Activated naive CD4-positive, alpha-beta T cell treated with anti-CD3 and anti-CD28 coated beads for 36 hours (primary cell): ENCODE results near the gene FBXL17. TPM values are rescaled to one million over a fixed set of nuclear protein-coding genes. Genes with fewer than 3 reads are reported as not detected.

Experiments
- CTCF ChIA-PET: fragments of 350-600 bp; sonication (Branson Sonifier 250); formaldehyde crosslinking; loops from one replicate; lab custom pipeline; 2021; ENCODE audit warnings: antibody characterized with exemption; lab: Charles Lee
- DNase-seq: peaks from one replicate; pipeline ENCODE4 v3.0.0-alpha.2; 2020
- H3K27ac Mint-ChIP-seq: one replicate; pipeline ENCODE4 v1.8.0; 2021; ENCODE audit warnings: mild to moderate bottlenecking, mixed read lengths
- H3K27me3 Mint-ChIP-seq: one replicate; pipeline ENCODE4 v1.8.0; 2021; ENCODE audit warnings: low read depth, mixed read lengths
- H3K36me3 Mint-ChIP-seq: one replicate; pipeline ENCODE4 v1.8.0; 2021; ENCODE audit warnings: low read depth, mixed read lengths
- H3K4me1 Mint-ChIP-seq: one replicate; pipeline ENCODE4 v1.8.0; 2021; ENCODE audit warnings: low read depth, mixed read lengths
- H3K4me3 Mint-ChIP-seq: one replicate; pipeline ENCODE4 v1.8.0; 2021; ENCODE audit warnings: mild to moderate bottlenecking, moderate library complexity, mixed read lengths
- H3K9me3 Mint-ChIP-seq: one replicate; pipeline ENCODE4 v1.8.0; 2021; ENCODE audit warnings: mixed read lengths
- intact Hi-C: fragments of 100-400 bp; cut with micrococcal nuclease; formaldehyde crosslinking; loops from one replicate; pipeline ENCODE4 v1.15.1; 2023
- total RNA-seq, 2 experiments: library from RNA; stranded (reverse); gene quantifications; one replicate each; pipeline ENCODE4 v1.2.3, GENCODE V29; 2021

Gene FBXL17
- total RNA-seq, 2 experiments from 2014 or later, result 3.5 to 4.3 TPM

DNA sequence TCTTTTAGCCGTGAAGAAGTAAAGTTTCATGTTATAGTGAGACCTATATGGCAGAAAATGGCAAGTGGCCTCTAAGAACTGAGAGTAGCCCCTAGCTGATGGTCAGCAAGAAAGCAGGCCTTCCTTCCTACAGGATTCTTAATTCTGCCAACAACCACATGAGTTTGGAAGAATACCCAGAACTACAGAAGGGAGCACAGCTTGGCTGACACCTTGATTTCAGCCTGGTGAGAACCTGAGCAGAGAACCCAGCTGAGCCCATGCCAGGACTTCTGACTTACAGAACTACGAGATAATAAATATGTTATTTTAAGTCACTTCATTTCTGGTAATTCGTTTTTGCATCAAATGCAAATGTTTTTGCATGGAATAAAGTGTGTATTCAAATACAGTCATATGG lies 5.9 kb upstream of the FBXL17 start:
- no peak for DNase-seq
- no peak overlapping the region for H3K4me3 Mint-ChIP-seq
- H3K9me3 Mint-ChIP-seq, result no peaks in the 10 kb centered on the region
- intact Hi-C loops, result no loop called here
- peaks cover 18% of the 10 kb centered on the region for H3K4me1 Mint-ChIP-seq
- no peaks in the 10 kb centered on the region for H3K27me3 Mint-ChIP-seq
- CTCF ChIA-PET, result no interaction called here
- no peak overlapping the region for H3K27ac Mint-ChIP-seq
- H3K36me3 Mint-ChIP-seq, result peaks cover 1% of the 10 kb centered on the region

DNA sequence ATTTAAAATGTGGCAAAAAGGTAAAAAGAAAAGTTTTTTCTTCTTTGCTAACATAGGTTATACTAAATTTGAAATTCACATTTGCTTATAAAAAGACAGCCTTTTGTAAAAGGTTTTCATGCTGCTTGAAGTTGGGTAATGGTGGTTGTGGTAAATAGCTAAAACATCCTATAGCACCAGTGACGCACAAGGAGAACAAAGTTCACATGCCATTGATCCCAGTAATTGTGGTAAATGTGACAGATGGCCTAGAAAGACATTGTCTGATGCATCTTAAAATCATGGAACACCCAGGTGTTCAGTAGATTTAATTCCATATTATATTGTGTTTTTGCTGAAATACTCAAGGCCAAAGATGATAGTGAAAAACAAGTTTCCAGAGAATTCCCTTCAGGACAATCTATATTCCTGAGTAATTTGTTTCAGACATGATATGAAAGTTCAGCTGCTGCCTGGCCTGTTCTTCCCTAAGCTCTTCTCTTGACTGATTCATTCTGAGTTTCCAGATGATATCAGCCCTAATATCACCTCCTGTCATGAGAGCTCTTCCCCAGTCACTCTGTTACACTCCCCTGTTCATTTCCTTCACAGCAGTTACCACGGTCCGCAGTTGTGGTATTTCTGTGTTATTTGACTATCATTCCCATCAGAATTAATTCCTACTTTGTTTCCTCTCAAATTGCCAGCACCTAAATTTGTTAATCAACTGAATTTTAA lies 4.6 kb upstream of the FBXL17 start:
- H3K27me3 Mint-ChIP-seq, result no peaks in the 10 kb centered on the region
- peaks cover 19% of the 10 kb centered on the region for H3K4me1 Mint-ChIP-seq
- H3K27ac Mint-ChIP-seq, result no peak overlapping the region
- CTCF ChIA-PET, result no interaction called here
- DNase-seq, result no peak
- no peak overlapping the region for H3K4me3 Mint-ChIP-seq
- H3K9me3 Mint-ChIP-seq, result no peaks in the 10 kb centered on the region
- peaks cover 4% of the 10 kb centered on the region for H3K36me3 Mint-ChIP-seq
- intact Hi-C loops, result no loop called here

DNA sequence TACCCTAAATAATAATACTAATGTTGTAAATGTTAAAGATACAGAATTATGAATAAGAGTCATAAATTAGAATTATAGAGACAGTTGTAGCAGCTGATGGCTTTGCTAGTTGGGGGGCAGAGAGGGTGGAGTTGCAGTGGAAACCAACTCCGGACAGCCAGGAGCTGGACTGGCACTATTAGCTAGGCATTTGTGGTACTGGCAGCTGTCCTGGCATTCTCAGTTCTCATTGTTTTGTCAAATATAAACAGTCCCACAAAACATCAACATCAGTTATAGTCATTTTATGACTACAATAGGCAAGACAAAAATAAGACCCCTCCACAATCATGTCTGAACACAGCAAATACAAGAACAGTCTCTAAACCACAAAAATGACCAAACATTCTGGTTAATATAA lies 2.8 kb upstream of the FBXL17 start:
- CTCF ChIA-PET, result interaction anchor here (0.6 to 0.8 kb wide), 2 partner anchors 125 to 343 kb away, joined by 3 read pairs; no protein-coding TSS in a partner anchor
- DNase-seq, result no peak
- H3K4me1 Mint-ChIP-seq, result peaks cover 21% of the 10 kb centered on the region
- intact Hi-C loops, result loop anchor here (5.0 kb wide), 4 partner anchors 427 to 1468 kb away; partner anchors contain the start of gene EFNA5
- H3K27ac Mint-ChIP-seq, result no peak overlapping the region
- peaks cover 4% of the 10 kb centered on the region for H3K36me3 Mint-ChIP-seq
- no peaks in the 10 kb centered on the region for H3K27me3 Mint-ChIP-seq
- H3K9me3 Mint-ChIP-seq, result no peaks in the 10 kb centered on the region
- H3K4me3 Mint-ChIP-seq, result no peak overlapping the region

DNA sequence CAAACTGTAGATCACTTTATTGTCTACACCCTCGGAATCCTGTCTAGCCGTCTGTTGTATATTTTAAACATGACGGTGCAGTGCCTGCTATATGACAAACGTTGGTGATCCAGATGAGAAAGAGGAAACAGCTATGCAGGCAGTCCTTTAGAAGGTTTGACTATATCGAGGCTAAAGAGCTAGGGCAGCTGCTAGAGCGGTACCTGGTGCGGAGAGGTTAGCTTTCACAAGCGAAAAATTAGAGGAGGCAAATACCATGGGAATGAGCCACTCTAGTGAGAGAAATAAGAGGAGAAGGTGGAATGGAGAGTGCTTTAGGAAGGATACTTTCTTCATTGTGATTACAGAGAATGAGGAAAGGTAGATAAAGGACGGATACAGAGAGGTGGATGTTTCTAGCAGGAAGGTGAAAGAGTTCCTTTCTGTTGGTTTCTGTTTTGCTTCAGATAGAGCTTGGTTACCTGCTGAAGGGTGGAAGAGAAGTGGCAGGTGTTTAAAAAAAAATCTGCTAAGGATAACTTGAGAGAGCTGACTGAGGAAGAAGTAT lies 959 bp upstream of the FBXL17 start:
- Mint-ChIP-seq H3K9me3 (peaks cover 6% of the 10 kb centered on the region), H3K27me3 (no peaks in the 10 kb centered on the region), H3K4me3 (peak overlapping the region; percentile 82), H3K4me1 (peaks cover 36% of the 10 kb centered on the region), H3K27ac (peak overlapping the region; percentile 95), H3K36me3 (peaks cover 9% of the 10 kb centered on the region)
- CTCF ChIA-PET, result interaction anchor here (0.6 to 1.2 kb wide), 2 partner anchors 38 to 112 kb away, joined by 3 to 4 read pairs; no protein-coding TSS in a partner anchor
- intact Hi-C loops, result loop anchor here (1.0 to 5.0 kb wide), 10 partner anchors 103 to 1469 kb away; partner anchors contain the start of genes EFNA5 and MAN2A1
- peak; percentile 13 for DNase-seq

DNA sequence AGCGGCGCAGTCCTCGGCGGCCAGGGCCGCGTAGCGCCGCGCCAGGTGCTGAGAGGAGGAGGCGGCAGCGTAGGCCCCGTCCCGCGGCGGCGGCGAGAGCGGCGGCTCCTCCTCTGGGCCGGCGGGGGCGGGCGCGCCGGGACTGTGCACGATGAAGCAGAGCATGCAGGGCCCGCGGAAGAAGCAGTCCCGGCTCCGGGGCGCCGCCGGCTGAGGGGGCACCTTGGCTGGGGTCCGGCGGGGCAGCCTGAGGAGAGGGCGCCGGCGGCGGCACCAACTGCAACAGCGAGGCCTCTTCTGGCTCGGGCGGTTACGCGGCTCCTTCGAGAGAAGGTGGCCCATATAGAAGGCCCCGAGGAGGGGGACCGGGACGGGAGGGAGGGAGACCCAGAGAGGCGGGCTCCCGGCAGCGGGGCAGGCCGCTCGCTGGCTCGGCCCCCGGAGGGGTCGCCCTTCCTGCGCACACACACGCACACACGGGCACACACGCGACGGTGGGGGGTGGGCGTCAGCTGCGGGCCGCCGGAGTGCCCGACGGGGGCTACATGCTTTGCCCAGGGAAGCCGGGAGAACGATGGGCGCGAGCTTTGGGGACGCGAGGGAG lies 446 bp downstream of the FBXL17 start:
- CTCF ChIA-PET, result no interaction called here
- Mint-ChIP-seq H3K4me3 (peak overlapping the region; percentile 82), H3K27me3 (no peaks in the 10 kb centered on the region), H3K4me1 (peaks cover 33% of the 10 kb centered on the region), H3K36me3 (peaks cover 15% of the 10 kb centered on the region), H3K9me3 (peaks cover 12% of the 10 kb centered on the region), H3K27ac (peak overlapping the region; percentile 85)
- intact Hi-C loops, result loop anchor here (2.0 to 5.0 kb wide), 5 partner anchors 424 to 1705 kb away; partner anchors contain the start of gene EFNA5
- peak; percentile 73 for DNase-seq

DNA sequence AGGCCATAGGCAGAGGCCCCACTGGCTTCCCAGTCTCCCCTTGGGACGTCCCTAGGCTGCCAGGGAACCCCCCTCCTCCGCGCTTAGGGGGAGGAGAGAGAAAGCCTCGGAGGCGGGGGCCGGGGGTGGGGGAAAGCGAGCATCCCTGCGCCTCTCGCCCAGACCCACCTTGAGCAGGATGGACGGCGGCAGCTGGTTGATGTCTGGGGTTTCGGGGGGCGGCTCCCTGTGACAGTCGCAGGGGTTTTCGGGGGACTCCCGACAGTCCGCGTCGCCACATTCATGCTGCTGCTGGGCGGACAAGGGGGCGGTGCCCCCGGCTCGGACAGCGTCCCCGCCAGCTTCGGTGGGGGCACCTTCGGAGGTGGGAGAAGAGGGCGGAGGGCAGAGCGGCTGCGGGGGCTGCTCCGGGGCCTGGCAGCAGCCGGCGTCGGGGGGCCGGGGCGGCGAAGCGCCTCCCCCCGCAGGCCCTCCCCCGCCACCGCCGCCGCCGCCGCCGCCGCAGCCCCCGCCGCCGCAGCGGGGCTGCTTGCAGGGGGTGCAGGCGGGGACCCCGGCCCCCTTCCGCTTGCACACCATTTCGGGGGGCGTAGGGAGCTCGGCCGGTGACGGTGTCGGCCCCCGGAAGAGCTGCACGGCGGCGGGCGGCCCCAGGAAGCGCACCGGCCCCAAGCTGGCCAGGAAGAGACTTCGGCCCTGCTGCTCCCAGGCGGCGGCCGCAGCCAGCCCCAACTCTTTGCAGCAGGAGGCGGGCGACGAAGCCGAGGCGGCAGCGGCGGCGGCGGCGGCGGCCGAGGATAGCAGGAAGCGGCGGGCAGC lies 1.2 kb downstream of the FBXL17 start:
- intact Hi-C loops, result loop anchor here (2.0 to 5.0 kb wide), 5 partner anchors 423 to 1706 kb away; partner anchors contain the start of gene EFNA5
- H3K9me3 Mint-ChIP-seq, result peaks cover 17% of the 10 kb centered on the region
- DNase-seq, result peak; percentile 78
- H3K27ac Mint-ChIP-seq, result peak overlapping the region; percentile 93
- CTCF ChIA-PET, result interaction anchor here (1.6 kb wide), 1 partner anchor 121 kb away, joined by 3 read pairs; no protein-coding TSS in a partner anchor
- peak overlapping the region; percentile 85 for H3K4me3 Mint-ChIP-seq
- peaks cover 33% of the 10 kb centered on the region for H3K4me1 Mint-ChIP-seq
- no peaks in the 10 kb centered on the region for H3K27me3 Mint-ChIP-seq
- H3K36me3 Mint-ChIP-seq, result peaks cover 17% of the 10 kb centered on the region

DNA sequence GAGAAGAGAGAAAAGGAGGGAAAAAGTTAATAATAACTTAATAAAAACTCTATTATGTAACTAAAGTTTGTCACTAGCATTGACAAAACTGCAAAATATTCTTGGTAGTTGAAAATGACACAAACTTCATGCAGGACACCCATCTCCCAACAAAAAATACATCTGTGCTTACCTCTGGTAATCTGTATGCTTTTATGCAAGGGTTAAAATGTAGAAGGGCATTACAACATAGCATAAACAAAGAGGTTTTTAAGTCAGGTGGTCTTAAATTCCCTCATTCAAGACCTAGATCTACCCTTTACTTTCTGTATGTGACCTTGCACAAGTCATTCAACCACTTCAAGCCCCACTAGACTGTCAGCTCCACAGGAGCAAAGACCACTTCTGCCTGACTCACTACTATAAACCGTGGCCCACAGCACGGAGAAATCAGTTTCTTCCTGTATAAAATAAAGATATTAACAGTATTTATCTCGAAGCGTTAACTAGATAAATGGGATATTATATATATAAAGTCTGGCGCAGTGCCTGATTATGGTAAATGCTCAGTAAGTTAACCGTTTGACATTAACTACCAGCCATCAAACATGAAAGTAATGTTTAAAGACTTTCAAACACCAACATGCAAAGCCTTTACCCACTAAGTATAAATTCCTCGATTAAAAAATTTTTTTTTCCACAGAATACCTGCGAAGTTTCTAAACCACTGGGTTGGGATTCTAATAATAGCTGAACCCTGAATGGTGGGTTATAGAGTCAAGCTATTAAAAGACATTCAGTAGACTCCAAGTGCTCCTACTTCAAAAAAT lies 2.0 kb downstream of the FBXL17 start:
- H3K27me3 Mint-ChIP-seq, result no peaks in the 10 kb centered on the region
- peak overlapping the region; percentile 93 for H3K27ac Mint-ChIP-seq
- intact Hi-C loops, result loop anchor here (1.0 to 5.0 kb wide), 6 partner anchors 10 to 1707 kb away; partner anchors contain the start of gene EFNA5
- peaks cover 29% of the 10 kb centered on the region for H3K4me1 Mint-ChIP-seq
- H3K9me3 Mint-ChIP-seq, result peaks cover 25% of the 10 kb centered on the region
- H3K4me3 Mint-ChIP-seq, result peak overlapping the region; percentile 85
- CTCF ChIA-PET, result interaction anchor here (1.6 kb wide), 1 partner anchor 121 kb away, joined by 3 read pairs; no protein-coding TSS in a partner anchor
- DNase-seq, result peak; percentile 13
- H3K36me3 Mint-ChIP-seq, result peaks cover 24% of the 10 kb centered on the region

DNA sequence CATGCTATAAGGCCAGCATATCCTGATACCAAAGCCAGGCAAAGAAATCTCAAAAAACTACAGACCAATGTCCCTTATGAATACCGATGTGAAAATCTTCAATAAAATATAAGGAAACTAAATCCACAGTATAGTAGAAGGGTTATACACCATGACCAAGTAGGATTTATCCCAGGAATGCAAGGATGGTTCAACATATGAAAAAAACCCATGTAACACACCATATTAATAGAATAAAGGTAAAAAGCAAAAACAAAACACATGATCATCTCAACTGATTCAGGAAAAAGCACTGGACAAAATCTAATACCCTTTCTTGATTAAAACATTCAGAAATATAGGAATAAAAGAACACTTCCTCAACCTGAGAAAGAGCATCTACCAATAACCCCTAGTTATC lies 6.1 kb downstream of the FBXL17 start:
- Mint-ChIP-seq H3K27ac (no peak overlapping the region), H3K9me3 (peaks cover 42% of the 10 kb centered on the region), H3K36me3 (peaks cover 38% of the 10 kb centered on the region), H3K27me3 (no peaks in the 10 kb centered on the region), H3K4me3 (no peak overlapping the region), H3K4me1 (peaks cover 25% of the 10 kb centered on the region)
- CTCF ChIA-PET, result interaction anchor here (1.1 kb wide), 1 partner anchor 115 kb away, joined by 3 read pairs; no protein-coding TSS in a partner anchor
- no peak for DNase-seq
- intact Hi-C loops, result no loop called here

DNA sequence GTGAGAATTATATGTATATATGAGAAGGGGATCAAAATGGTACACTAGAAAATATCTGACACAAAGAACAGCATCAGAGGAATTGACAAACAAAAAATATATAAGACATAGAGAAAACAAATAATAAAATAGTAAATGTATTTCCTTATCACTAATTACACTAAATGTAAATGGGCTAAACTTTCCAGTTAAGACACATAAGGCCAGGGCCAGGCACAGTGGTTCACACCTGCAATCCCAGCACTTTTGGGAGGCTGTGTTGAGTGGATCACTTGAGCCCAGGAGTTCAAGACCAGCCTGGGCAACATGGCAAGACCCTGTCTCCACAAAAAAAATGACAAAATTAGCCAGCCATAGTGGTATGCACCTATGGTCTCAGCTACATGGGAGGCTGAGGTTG lies 8.5 kb downstream of the FBXL17 start:
- Mint-ChIP-seq H3K27ac (no peak overlapping the region), H3K27me3 (no peaks in the 10 kb centered on the region), H3K36me3 (peaks cover 36% of the 10 kb centered on the region), H3K4me3 (no peak overlapping the region), H3K9me3 (peaks cover 39% of the 10 kb centered on the region), H3K4me1 (peaks cover 24% of the 10 kb centered on the region)
- CTCF ChIA-PET, result no interaction called here
- no peak for DNase-seq
- intact Hi-C loops, result no loop called here

DNA sequence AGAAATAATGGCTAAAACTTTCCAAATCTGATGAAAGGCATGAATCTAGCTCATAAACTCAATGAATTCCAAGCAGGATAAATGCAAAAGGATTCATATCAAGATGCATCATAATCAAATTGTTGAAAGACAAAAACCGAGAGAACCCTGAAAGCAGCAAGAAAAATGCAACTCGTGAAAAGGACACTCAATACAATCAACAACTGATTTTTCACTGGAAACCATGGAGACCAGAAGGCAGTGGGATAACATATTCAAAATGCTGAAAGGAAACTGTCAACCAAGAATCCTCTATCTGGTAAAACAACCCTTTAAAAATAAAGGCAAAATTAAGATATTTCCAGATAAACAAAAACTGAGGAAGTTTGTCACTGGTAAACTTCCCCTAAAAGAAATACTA lies 9.5 kb downstream of the FBXL17 start:
- CTCF ChIA-PET, result no interaction called here
- Mint-ChIP-seq H3K27ac (no peak overlapping the region), H3K9me3 (peaks cover 34% of the 10 kb centered on the region), H3K36me3 (peaks cover 33% of the 10 kb centered on the region), H3K27me3 (no peaks in the 10 kb centered on the region), H3K4me3 (no peak overlapping the region), H3K4me1 (peaks cover 26% of the 10 kb centered on the region)
- no peak for DNase-seq
- intact Hi-C loops, result no loop called here

DNA sequence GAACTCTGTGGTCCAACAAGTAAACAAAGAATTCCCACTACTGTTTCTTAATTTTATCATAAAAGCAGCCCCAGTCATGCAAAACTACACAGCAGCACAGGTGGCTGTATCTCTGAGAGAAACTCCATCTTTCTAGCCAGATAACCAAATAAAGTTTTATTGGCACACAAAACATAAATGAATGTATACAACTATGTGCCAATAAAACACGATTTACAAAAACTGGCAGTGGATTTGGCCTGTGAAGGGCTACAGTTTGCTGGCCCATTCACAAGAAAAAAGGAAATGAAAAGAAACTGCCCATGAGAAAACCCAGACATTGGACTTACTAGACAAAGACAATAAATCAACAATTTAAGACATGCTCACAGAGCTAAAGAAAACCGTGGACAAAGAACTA lies 10.6 kb downstream of the FBXL17 start:
- Mint-ChIP-seq H3K4me1 (peaks cover 27% of the 10 kb centered on the region), H3K4me3 (no peak overlapping the region), H3K27ac (no peak overlapping the region), H3K9me3 (peaks cover 29% of the 10 kb centered on the region), H3K27me3 (no peaks in the 10 kb centered on the region), H3K36me3 (peaks cover 29% of the 10 kb centered on the region)
- CTCF ChIA-PET, result no interaction called here
- intact Hi-C loops, result no loop called here
- no peak for DNase-seq
